Measurements from ENCODE around the gene MRPS27. TPM values are rescaled to one million over a fixed set of nuclear protein-coding genes. Genes with fewer than 3 reads are reported as not detected.

The MRPS27 gene
- total and polyA plus RNA-seq, 2 of the 13 experiments (the other 11 are each of a cell fraction or from before 2014, with no cell fraction given) = 71.8 to 115 TPM

- in situ Hi-C loops (cut with HindIII; ENCODE audit: extremely low pct_ligation_motif_present, low pct_unique_long_range_greater_than_20kb) = no loop called here
- no peak overlapping the region for H3K4me2 ChIP-seq (ENCODE audit: low read depth, low read length)
- ATAC-seq (no peak), FAIRE-seq (no peak), DNase-seq (ENCODE audit: low spot score) (no peak)
- no peak overlapping the region for H3K27ac ChIP-seq (ENCODE audit: extremely low read length, insufficient read depth, low read length)
- TF ChIP-seq ZSCAN29 (CRISPR knock-in tag; conservative IDR thresholded peaks at IDR 0.05) (no peak), ZBTB8A (CRISPR knock-in tag; IDR thresholded peaks at IDR 0.05; ENCODE audit: borderline replicate concordance, low read depth) (no peak), ZNF484 (CRISPR knock-in tag; IDR thresholded peaks at IDR 0.05; ENCODE audit: borderline replicate concordance, low read depth) (no peak), XRCC5 (optimal IDR thresholded peaks at IDR 0.05; ENCODE audit: low read length) (no peak), RARG (CRISPR knock-in tag; IDR thresholded peaks at IDR 0.05; ENCODE audit: low read depth) (no peak), ZNF605 (CRISPR knock-in tag; IDR thresholded peaks at IDR 0.05) (no peak), ZNF446 (CRISPR knock-in tag; IDR thresholded peaks at IDR 0.05) (no peak), ZNF780A (CRISPR knock-in tag; IDR thresholded peaks at IDR 0.05) (no peak)
- TF ChIP-seq, protein P1, sequence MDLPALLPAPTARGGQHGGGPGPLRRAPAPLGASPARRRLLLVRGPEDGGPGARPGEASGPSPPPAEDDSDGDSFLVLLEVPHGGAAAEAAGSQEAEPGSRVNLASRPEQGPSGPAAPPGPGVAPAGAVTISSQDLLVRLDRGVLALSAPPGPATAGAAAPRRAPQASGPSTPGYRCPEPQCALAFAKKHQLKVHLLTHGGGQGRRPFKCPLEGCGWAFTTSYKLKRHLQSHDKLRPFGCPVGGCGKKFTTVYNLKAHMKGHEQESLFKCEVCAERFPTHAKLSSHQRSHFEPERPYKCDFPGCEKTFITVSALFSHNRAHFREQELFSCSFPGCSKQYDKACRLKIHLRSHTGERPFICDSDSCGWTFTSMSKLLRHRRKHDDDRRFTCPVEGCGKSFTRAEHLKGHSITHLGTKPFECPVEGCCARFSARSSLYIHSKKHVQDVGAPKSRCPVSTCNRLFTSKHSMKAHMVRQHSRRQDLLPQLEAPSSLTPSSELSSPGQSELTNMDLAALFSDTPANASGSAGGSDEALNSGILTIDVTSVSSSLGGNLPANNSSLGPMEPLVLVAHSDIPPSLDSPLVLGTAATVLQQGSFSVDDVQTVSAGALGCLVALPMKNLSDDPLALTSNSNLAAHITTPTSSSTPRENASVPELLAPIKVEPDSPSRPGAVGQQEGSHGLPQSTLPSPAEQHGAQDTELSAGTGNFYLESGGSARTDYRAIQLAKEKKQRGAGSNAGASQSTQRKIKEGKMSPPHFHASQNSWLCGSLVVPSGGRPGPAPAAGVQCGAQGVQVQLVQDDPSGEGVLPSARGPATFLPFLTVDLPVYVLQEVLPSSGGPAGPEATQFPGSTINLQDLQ (CRISPR knock-in tag; IDR thresholded peaks at IDR 0.05) = no peak
- H2AFZ ChIP-seq (ENCODE audit: low read length) = no peak overlapping the region
- intact Hi-C loops (cut with micrococcal nuclease; ENCODE audit: unreplicated experiment) = no loop called here
- ChIA-PET POLR2A (no interaction called here), CTCF (ENCODE audit: low intra/inter-chr PET ratio, low total read pairs) (no interaction called here)
- no peak overlapping the region for H3K4me3 ChIP-seq (replicated peaks in 1 of 3; ENCODE audit: insufficient read depth in 1 of 3, low read depth in 2 of 3, low read length in 3 of 3)
- H3K9ac ChIP-seq (ENCODE audit: insufficient read depth, low read depth, low read length) = no peak overlapping the region
- no TSS peak for BruUV-seq (replicated peaks)
- H3K36me3 ChIP-seq (replicated peaks in 1 of 2; ENCODE audit: control insufficient read depth in 1 of 2, insufficient read depth in 2 of 2, low read length in 2 of 2) = peaks cover 13 to 46% of the 10 kb centered on the region in 2 experiments
- no peaks in the 10 kb centered on the region for H3K27me3 ChIP-seq (ENCODE audit: control insufficient read depth in 1 of 2, insufficient read depth in 2 of 2, low read length in 2 of 2)
- no peaks in the 10 kb centered on the region for H3K79me2 ChIP-seq (ENCODE audit: insufficient read depth, low read length)
- H4K20me1 ChIP-seq (ENCODE audit: insufficient read depth, low read length) = no peaks in the 10 kb centered on the region
- H3K4me1 ChIP-seq (ENCODE audit: insufficient read depth, low read length) = no peaks in the 10 kb centered on the region
- H3K9me3 ChIP-seq (ENCODE audit: low read length) = no peaks in the 10 kb centered on the region
Measured at GRCh38 chr5:72234265-72234700, 85.8 kb downstream of the MRPS27 start.

Data from HepG2 (cell line).